ENCODE measurements around the gene RAB3IL1.
A peak's percentile ranks its signal among the peaks of the same experiment; 100 is the strongest.

The RAB3IL1 gene

GRCh38 chr11:61891331-61892084 lies 25.9 kb downstream of the RAB3IL1 start, which contains the start of gene FADS3:
Gene FADS3, minus strand, starts transcription at chr11:61891545. Its CDS starts 164 bp downstream, at chr11:61891381.
- peaks cover 18% of the 10 kb centered on the region for H3K4me1 ChIP-seq (ENCODE audit: insufficient read depth, low read length, poor library complexity, severe bottlenecking)
- H3K9me3 ChIP-seq (ENCODE audit: insufficient read depth, low read depth, low read length) = no peaks in the 10 kb centered on the region
- no peaks in the 10 kb centered on the region for H3K36me3 ChIP-seq (ENCODE audit: insufficient read depth, low read length)
- no peaks in the 10 kb centered on the region for H3K27me3 ChIP-seq (ENCODE audit: insufficient read depth, low read length, poor library complexity, severe bottlenecking)
- 0 out of 2 replicates have a peak, but pooled peaks cover 4% of the 10 kb centered on the region for H3K79me2 ChIP-seq (ENCODE audit: insufficient read depth, low read length)
- H4K20me1 ChIP-seq (ENCODE audit: insufficient read depth, low read length, poor library complexity, severe bottlenecking) = peaks cover 5% of the 10 kb centered on the region
- H3K9me2 ChIP-seq (replicated peaks; ENCODE audit: low read depth, low read length) = no peaks in the 10 kb centered on the region
- peaks cover 3% of the 10 kb centered on the region; the same call in 1 of the 2 replicates for H3F3A ChIP-seq (ENCODE audit: low read depth)
- peak within 1 kb of the TSS; percentile 64 for H3K9ac ChIP-seq (ENCODE audit: low read depth, low read length, poor library complexity, severe bottlenecking)
- H2AFZ ChIP-seq (ENCODE audit: low read length) = peak within 1 kb of the TSS; percentile 98
- TF ChIP-seq CTCF (conservative IDR thresholded peaks at IDR 0.05; ENCODE audit: low read length) (no peak), EZH2phosphoT487 (IDR thresholded peaks at IDR 0.05; ENCODE audit: borderline replicate concordance) (no peak)
- peak within 1 kb of the TSS; percentile 97 for H3K4me2 ChIP-seq (ENCODE audit: low read depth, low read length, poor library complexity, severe bottlenecking)
- H3K4me3 ChIP-seq (ENCODE audit: low read length, poor library complexity, severe bottlenecking) = peak within 1 kb of the TSS; percentile 80

DNA sequence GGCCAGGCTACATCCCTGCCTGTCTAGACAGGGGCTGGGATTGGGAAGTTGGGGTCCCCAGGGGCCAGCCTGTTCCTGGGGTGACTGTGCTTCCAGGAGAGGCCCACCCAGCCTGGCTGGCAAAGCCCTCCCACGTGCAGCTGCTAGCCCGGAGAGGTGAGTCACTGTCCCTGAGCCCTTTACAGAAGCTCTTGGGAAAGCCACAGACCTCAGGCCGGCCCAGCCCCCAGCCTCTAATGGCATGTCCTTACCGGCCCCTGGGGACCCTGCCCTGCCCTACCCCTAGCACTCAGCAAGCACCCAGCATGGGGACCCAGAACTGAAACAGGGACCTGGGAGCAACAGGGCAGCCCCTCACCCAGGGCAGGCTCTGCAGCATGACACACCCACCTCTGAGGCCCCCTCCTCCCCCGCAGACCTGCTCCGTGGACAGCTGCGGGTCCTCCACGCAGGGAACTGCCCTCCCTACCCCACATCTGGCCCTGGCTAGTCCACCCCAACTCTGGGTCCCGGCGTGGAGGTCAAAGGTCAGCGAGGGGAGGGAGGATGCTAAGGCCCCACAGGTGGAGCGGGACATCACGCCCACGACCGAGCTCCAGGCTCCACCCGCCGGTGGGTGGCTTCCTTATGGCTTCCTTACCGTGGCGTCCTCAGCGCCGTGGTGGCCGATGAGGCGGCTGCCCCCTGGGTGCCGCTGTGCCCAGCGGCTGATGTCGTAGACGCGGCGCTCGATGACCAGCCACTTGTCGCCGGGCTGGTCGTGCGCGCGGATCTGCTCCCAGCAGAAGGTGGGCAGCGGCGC lies 26.6 kb downstream of the RAB3IL1 start:
- Histone ChIP-seq H3F3A (ENCODE audit: low read depth) (peaks cover 3% of the 10 kb centered on the region; the same call in 1 of the 2 replicates), H3K9me2 (replicated peaks; ENCODE audit: low read depth, low read length) (no peaks in the 10 kb centered on the region), H3K4me1 (ENCODE audit: insufficient read depth, low read length, poor library complexity, severe bottlenecking) (peaks cover 18% of the 10 kb centered on the region), H3K27me3 (ENCODE audit: insufficient read depth, low read length, poor library complexity, severe bottlenecking) (no peaks in the 10 kb centered on the region), H3K36me3 (ENCODE audit: insufficient read depth, low read length) (no peaks in the 10 kb centered on the region), H3K4me2 (ENCODE audit: low read depth, low read length, poor library complexity, severe bottlenecking) (peak overlapping the region; percentile 97), H3K79me2 (ENCODE audit: insufficient read depth, low read length) (0 out of 2 replicates have a peak, but pooled peaks cover 4% of the 10 kb centered on the region), H2AFZ (ENCODE audit: low read length) (peak overlapping the region; percentile 98), H4K20me1 (ENCODE audit: insufficient read depth, low read length, poor library complexity, severe bottlenecking) (peaks cover 5% of the 10 kb centered on the region), H3K9me3 (ENCODE audit: insufficient read depth, low read depth, low read length) (no peaks in the 10 kb centered on the region), H3K9ac (ENCODE audit: low read depth, low read length, poor library complexity, severe bottlenecking) (peak overlapping the region; percentile 64), H3K4me3 (ENCODE audit: low read length, poor library complexity, severe bottlenecking) (peak overlapping the region; percentile 80)
- TF ChIP-seq CTCF (conservative IDR thresholded peaks at IDR 0.05; ENCODE audit: low read length) = peak; percentile 12; the same call in 1 of the 2 replicates
- no peak for TF ChIP-seq EZH2phosphoT487 (IDR thresholded peaks at IDR 0.05; ENCODE audit: borderline replicate concordance)

DNA sequence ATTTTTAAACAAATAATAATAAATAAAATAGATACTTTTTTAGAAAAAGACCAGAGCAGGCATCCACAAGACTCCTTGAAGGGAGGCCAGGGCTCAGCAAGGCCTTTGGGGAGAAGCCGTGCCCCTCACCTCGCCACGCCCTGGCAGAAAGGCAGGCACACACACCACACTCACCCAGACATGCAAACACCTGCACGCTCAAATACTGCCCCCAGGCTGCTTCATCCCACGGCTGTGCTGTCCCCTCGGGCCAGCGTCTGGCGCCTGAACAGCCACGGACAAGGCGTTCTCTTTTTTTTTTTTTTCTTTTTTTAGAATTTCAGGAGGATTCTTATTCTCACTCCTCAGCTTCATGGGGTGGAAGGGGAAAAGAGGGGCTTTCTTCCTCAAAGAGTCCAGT lies 27.5 kb downstream of the RAB3IL1 start:
- Histone ChIP-seq H3K79me2 (ENCODE audit: insufficient read depth, low read length) (0 out of 2 replicates have a peak, but pooled peaks cover 4% of the 10 kb centered on the region), H3K4me2 (ENCODE audit: low read depth, low read length, poor library complexity, severe bottlenecking) (peak overlapping the region; percentile 97), H3F3A (ENCODE audit: low read depth) (peaks cover 3% of the 10 kb centered on the region; the same call in 1 of the 2 replicates), H4K20me1 (ENCODE audit: insufficient read depth, low read length, poor library complexity, severe bottlenecking) (peaks cover 5% of the 10 kb centered on the region), H3K9me2 (replicated peaks; ENCODE audit: low read depth, low read length) (no peaks in the 10 kb centered on the region), H2AFZ (ENCODE audit: low read length) (no peak overlapping the region), H3K9ac (ENCODE audit: low read depth, low read length, poor library complexity, severe bottlenecking) (peak overlapping the region; percentile 64), H3K27me3 (ENCODE audit: insufficient read depth, low read length, poor library complexity, severe bottlenecking) (no peaks in the 10 kb centered on the region), H3K4me1 (ENCODE audit: insufficient read depth, low read length, poor library complexity, severe bottlenecking) (peaks cover 24% of the 10 kb centered on the region), H3K4me3 (ENCODE audit: low read length, poor library complexity, severe bottlenecking) (peak overlapping the region; percentile 80), H3K36me3 (ENCODE audit: insufficient read depth, low read length) (no peaks in the 10 kb centered on the region), H3K9me3 (ENCODE audit: insufficient read depth, low read depth, low read length) (no peaks in the 10 kb centered on the region)
- TF ChIP-seq EZH2phosphoT487 (IDR thresholded peaks at IDR 0.05; ENCODE audit: borderline replicate concordance) = no peak
- TF ChIP-seq CTCF (conservative IDR thresholded peaks at IDR 0.05; ENCODE audit: low read length) = no peak
